ENCODE data around the gene SLC35G4.

The SLC35G4 gene

GRCh38 chr18:11649839-11650238 lies 40.4 kb downstream of the SLC35G4 start:
- ATAC-seq (ENCODE audit: low read depth) (no peak), DNase-seq (ENCODE audit: low spot score) (no peak)
- TF ChIP-seq CTCF (IDR thresholded peaks at IDR 0.05; ENCODE audit: poor library complexity, severe bottlenecking), result no peak
- no peaks in the 10 kb centered on the region for H3K4me1 ChIP-seq (ENCODE audit: insufficient read depth, poor library complexity, severe bottlenecking)
- no peak overlapping the region for H3K27ac ChIP-seq (ENCODE audit: poor library complexity, severe bottlenecking)
- no peak overlapping the region for H3K4me3 ChIP-seq (ENCODE audit: severe bottlenecking)
- no peaks in the 10 kb centered on the region for H3K36me3 ChIP-seq (ENCODE audit: low read depth)
- no peaks in the 10 kb centered on the region for H3K27me3 ChIP-seq (ENCODE audit: insufficient read depth, poor library complexity, severe bottlenecking)
- H3K9me3 ChIP-seq (ENCODE audit: severe bottlenecking), result no peaks in the 10 kb centered on the region

DNA sequence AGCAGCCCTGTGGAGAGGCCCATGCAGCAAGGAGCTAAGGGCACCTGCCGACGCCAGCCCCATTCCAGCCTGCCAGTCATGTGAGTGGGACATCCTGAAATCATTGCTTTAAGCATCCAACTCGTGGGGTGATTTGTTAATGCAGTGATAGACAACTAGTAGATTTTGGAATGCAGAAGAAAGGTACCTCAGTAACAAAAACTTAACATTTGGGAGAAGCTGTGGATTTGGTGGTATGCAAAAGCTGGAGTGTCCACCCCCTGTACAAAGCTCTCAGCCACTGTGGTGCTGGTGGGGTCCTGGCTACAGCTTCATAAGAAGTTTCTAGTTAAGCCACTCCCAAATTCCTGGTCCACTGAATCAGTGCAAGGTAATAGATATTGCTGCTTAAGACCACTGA lies 42.5 kb downstream of the SLC35G4 start:
- ATAC-seq (ENCODE audit: low read depth) (no peak; the same call in 2 of the 3 replicates), DNase-seq (ENCODE audit: low spot score) (no peak)
- H3K9me3 ChIP-seq (ENCODE audit: severe bottlenecking), result no peaks in the 10 kb centered on the region
- no peaks in the 10 kb centered on the region for H3K27me3 ChIP-seq (ENCODE audit: insufficient read depth, poor library complexity, severe bottlenecking)
- no peak for TF ChIP-seq CTCF (IDR thresholded peaks at IDR 0.05; ENCODE audit: poor library complexity, severe bottlenecking)
- no peak overlapping the region for H3K27ac ChIP-seq (ENCODE audit: poor library complexity, severe bottlenecking)
- H3K4me1 ChIP-seq (ENCODE audit: insufficient read depth, poor library complexity, severe bottlenecking), result no peaks in the 10 kb centered on the region
- H3K4me3 ChIP-seq (ENCODE audit: severe bottlenecking), result no peak overlapping the region
- H3K36me3 ChIP-seq (ENCODE audit: low read depth), result no peaks in the 10 kb centered on the region

- ATAC-seq (ENCODE audit: low read depth), result no peak
- TF ChIP-seq CTCF (IDR thresholded peaks at IDR 0.05; ENCODE audit: poor library complexity, severe bottlenecking), result no peak
- Histone ChIP-seq H3K36me3 (ENCODE audit: low read depth) (no peaks in the 10 kb centered on the region), H3K27me3 (ENCODE audit: insufficient read depth, poor library complexity, severe bottlenecking) (no peaks in the 10 kb centered on the region), H3K4me3 (ENCODE audit: severe bottlenecking) (no peak overlapping the region), H3K9me3 (ENCODE audit: severe bottlenecking) (no peaks in the 10 kb centered on the region), H3K4me1 (ENCODE audit: insufficient read depth, poor library complexity, severe bottlenecking) (no peaks in the 10 kb centered on the region), H3K27ac (ENCODE audit: poor library complexity, severe bottlenecking) (no peak overlapping the region)
- no peak for DNase-seq (ENCODE audit: low spot score)
Observed at GRCh38 chr18:11653521-11653920, 44.1 kb downstream of the SLC35G4 start.

DNA sequence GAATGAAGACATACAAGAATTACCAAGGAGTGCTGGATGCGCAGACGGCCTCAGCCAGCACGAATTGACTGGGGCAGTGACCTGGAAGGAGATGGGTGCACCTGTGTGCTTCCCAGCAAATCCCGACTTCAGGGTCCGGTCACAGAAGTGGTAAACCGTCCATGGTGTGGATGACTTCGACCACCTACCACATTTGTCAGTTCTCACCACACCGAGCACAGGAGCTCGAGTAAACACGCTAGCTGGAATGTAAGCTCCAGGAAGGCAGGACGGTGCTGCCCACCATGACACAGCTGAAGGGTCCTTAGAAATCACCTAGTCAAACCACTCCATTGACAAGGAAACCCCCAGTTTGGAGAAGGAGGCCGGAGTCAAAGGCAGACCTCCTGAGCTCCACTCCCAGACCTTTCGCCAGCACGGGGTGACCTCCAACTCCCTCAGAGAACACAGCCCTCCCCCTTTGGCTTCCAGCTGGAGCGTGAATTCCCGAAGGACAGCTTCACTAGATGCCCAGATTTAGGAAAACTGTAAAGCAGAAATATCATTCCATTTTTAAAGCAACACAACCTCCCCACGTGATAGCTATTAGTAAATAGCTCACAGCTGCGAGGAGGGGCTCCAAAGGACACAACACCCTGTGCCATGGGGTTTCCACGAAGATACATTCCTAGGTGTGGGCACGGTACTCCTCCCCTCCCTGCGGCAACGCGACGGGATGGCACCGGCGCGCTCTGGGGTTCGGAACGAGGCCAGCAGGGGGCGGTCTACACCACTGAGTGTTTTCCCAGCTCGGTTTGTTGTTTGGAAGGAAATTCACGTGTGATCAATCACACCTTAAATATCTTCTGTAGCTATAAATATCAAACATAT lies 45.6 kb downstream of the SLC35G4 start:
- ATAC-seq (ENCODE audit: low read depth), result peak; percentile 68
- DNase-seq (ENCODE audit: low spot score), result no peak
- Histone ChIP-seq H3K4me3 (ENCODE audit: severe bottlenecking) (no peak overlapping the region), H3K4me1 (ENCODE audit: insufficient read depth, poor library complexity, severe bottlenecking) (peaks cover 7% of the 10 kb centered on the region), H3K27ac (ENCODE audit: poor library complexity, severe bottlenecking) (no peak overlapping the region), H3K9me3 (ENCODE audit: severe bottlenecking) (no peaks in the 10 kb centered on the region), H3K36me3 (ENCODE audit: low read depth) (no peaks in the 10 kb centered on the region), H3K27me3 (ENCODE audit: insufficient read depth, poor library complexity, severe bottlenecking) (no peaks in the 10 kb centered on the region)
- TF ChIP-seq CTCF (IDR thresholded peaks at IDR 0.05; ENCODE audit: poor library complexity, severe bottlenecking), result peak; percentile 82

DNA sequence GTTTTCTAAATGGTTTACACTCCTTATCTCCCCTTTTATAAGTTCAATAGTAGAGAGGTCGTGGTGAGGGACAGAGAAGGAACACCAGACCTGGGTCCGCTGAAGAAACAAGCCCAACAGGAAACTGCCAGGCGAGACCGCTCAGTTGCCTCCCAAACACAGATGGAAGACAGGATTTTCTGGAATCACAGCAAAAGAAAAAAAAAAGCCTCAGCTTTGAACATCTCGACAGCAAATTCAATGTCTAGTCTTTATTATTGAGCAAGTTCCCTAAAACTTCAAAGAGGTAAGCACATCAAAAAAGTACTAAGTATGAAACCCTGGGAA lies 46.2 kb downstream of the SLC35G4 start:
- no peaks in the 10 kb centered on the region for H3K27me3 ChIP-seq (ENCODE audit: insufficient read depth, poor library complexity, severe bottlenecking)

More for the DNA sequence above, 46.2 kb downstream of the SLC35G4 start:
- peak; percentile 47 for TF ChIP-seq CTCF (IDR thresholded peaks at IDR 0.05; ENCODE audit: poor library complexity, severe bottlenecking)
- H3K9me3 ChIP-seq (ENCODE audit: severe bottlenecking), result no peaks in the 10 kb centered on the region
- no peak overlapping the region for H3K27ac ChIP-seq (ENCODE audit: poor library complexity, severe bottlenecking)
- DNase-seq (ENCODE audit: low spot score) (no peak), ATAC-seq (ENCODE audit: low read depth) (no peak)
- peaks cover 7% of the 10 kb centered on the region for H3K4me1 ChIP-seq (ENCODE audit: insufficient read depth, poor library complexity, severe bottlenecking)
- H3K4me3 ChIP-seq (ENCODE audit: severe bottlenecking), result no peak overlapping the region
- no peaks in the 10 kb centered on the region for H3K36me3 ChIP-seq (ENCODE audit: low read depth)

Measured in RWPE2 (cell line).